Liver (tissue), 9 donors: ENCODE results near the gene COX7B. TPM values are rescaled to one million over a fixed set of nuclear protein-coding genes. Genes with fewer than 3 reads are reported as not detected.

Experiments
- DNase-seq: peaks from one replicate; pipeline ENCODE4 v3.0.0-alpha.2; 2017; ENCODE audit warnings: low spot score
- H3K27ac ChIP-seq, 2 donors: one replicate each; pipeline ENCODE4 v1.7.0; 2013; ENCODE audit warnings: inconsistent platforms in 2 of 2, low read length in 2 of 2, control low read depth in 1 of 2, low read depth in 1 of 2, mild to moderate bottlenecking in 1 of 2
- H3K27me3 ChIP-seq, 4 donors: one replicate each; pipeline versions ENCODE4 v1.6.1 to v1.7.0; 2013; ENCODE audit warnings: low read length in 3 of 4, inconsistent platforms in 1 of 4, mild to moderate bottlenecking in 1 of 4, moderate library complexity in 1 of 4; ENCODE audit not compliant: control insufficient read depth in 4 of 4, insufficient read depth in 4 of 4
- H3K36me3 ChIP-seq, 4 donors: one replicate each; pipeline versions ENCODE4 v1.6.1 to v1.7.0; 2013; ENCODE audit warnings: low read length in 3 of 4, mild to moderate bottlenecking in 3 of 4, low read depth in 1 of 4, moderate library complexity in 1 of 4; ENCODE audit not compliant: control insufficient read depth in 4 of 4, insufficient read depth in 3 of 4
- H3K4me1 ChIP-seq, 4 donors: one replicate each; pipeline versions ENCODE4 v1.6.1 to v1.7.0; 2013; ENCODE audit warnings: low read length in 3 of 4, mild to moderate bottlenecking in 3 of 4, moderate library complexity in 1 of 4; ENCODE audit not compliant: control insufficient read depth in 4 of 4, insufficient read depth in 4 of 4
- H3K4me3 ChIP-seq, 3 donors: one replicate each; pipeline versions ENCODE4 v1.6.1 to v1.7.0; 2013; ENCODE audit warnings: low read length in 3 of 3, control low read depth in 1 of 3, low read depth in 1 of 3, mild to moderate bottlenecking in 1 of 3
- H3K9ac ChIP-seq, 2 donors: one replicate each; pipeline ENCODE4 v1.7.0; 2013; ENCODE audit warnings: low read length in 2 of 2, mild to moderate bottlenecking in 2 of 2, moderate library complexity in 2 of 2, control low read depth in 1 of 2, low read depth in 1 of 2
- H3K9me3 ChIP-seq, 4 donors: one replicate each; pipeline versions ENCODE4 v1.6.1 to v1.7.0; 2013; ENCODE audit warnings: low read length in 3 of 4; ENCODE audit not compliant: control insufficient read depth in 4 of 4
- CTCF ChIP-seq: fragments of 150-350 bp; IDR thresholded peaks from 2 replicates; pipeline ENCODE4 v1.5.1; 2017; ENCODE audit warnings: improper control_type of control experiment, low read depth, low read length; ENCODE audit not compliant: missing input control
- FOXA1 ChIP-seq: IDR thresholded peaks from 2 replicates; pipeline ENCODE4 v1.6.1; 2016; ENCODE audit warnings: antibody characterized with exemption
- FOXA2 ChIP-seq: IDR thresholded peaks from 2 replicates; pipeline ENCODE4 v1.6.1; 2016; ENCODE audit warnings: antibody characterized with exemption
- GABPA ChIP-seq, 2 donors: IDR thresholded peaks in 1 of 2; conservative IDR thresholded peaks in 1 of 2; 2 replicates each; pipeline ENCODE4 v1.6.1; 2016; ENCODE audit warnings: antibody characterized with exemption in 2 of 2, mild to moderate bottlenecking in 1 of 2, moderate library complexity in 1 of 2
- HNF4A ChIP-seq, 2 donors: conservative IDR thresholded peaks; 2 replicates each; pipeline ENCODE4 v1.6.1; 2016; ENCODE audit warnings: antibody characterized with exemption in 2 of 2, mild to moderate bottlenecking in 2 of 2
- JUND ChIP-seq, 2 donors: IDR thresholded peaks; 2 replicates each; pipeline ENCODE4 v1.6.1; 2016; ENCODE audit warnings: antibody characterized with exemption in 2 of 2
- RXRA ChIP-seq, 2 donors: IDR thresholded peaks; 2 replicates each; pipeline ENCODE4 v1.6.1; 2017 to 2018; ENCODE audit warnings: antibody characterized with exemption in 2 of 2, mild to moderate bottlenecking in 1 of 2
- SP1 ChIP-seq: IDR thresholded peaks from 2 replicates; pipeline ENCODE4 v1.6.1; 2018; ENCODE audit warnings: antibody characterized with exemption, mild to moderate bottlenecking
- TAF1 ChIP-seq: conservative IDR thresholded peaks from 2 replicates; pipeline ENCODE4 v1.6.1; 2016; ENCODE audit warnings: antibody characterized with exemption, mild to moderate bottlenecking
- YY1 ChIP-seq: IDR thresholded peaks from 2 replicates; pipeline ENCODE4 v1.6.1; 2016; ENCODE audit warnings: antibody characterized with exemption, mild to moderate bottlenecking
- WGBS: extraction: QIAGEN DNeasy Blood & Tissue Kit; methylation state at CpG from one replicate; pipeline ENCODE4 v1.1.7; 2013; 5-methylcytosine and 5-hydroxymethylcytosine counted together
- polyA plus RNA-seq, 2 donors: library from polyadenylated mRNA; stranded (reverse) in 1 of 2; unstranded in 1 of 2; fragments of 200-250 nt in 1 of 2; fragments of >200 nt in 1 of 2; fragmentation: Nextera tagmentation in 1 of 2; extraction: Ambion mirVana in 1 of 2; gene quantifications; one replicate each; pipeline versions ENCODE4 v1.2.1 to v1.2.3, GENCODE V29; 2013 to 2015
- total RNA-seq, 2 donors: library from RNA; depleted of rRNA; stranded (reverse); fragments of >200 nt; gene quantifications; one replicate each; pipeline ENCODE4 v1.2.3, GENCODE V29; 2014
- TF ChIP-seq, protein P1 (sequence below): IDR thresholded peaks from 2 replicates; pipeline ENCODE4 v1.6.1; 2016; ENCODE audit warnings: antibody characterized with exemption
- TF ChIP-seq, protein P2 (sequence below): IDR thresholded peaks from 2 replicates; pipeline ENCODE4 v1.6.1; 2016; ENCODE audit warnings: antibody characterized with exemption
- TF ChIP-seq, protein P3 (sequence below): IDR thresholded peaks from 2 replicates; pipeline ENCODE4 v1.6.1; 2016; ENCODE audit warnings: antibody characterized with exemption
- TF ChIP-seq, protein P4 (sequence below): IDR thresholded peaks from 2 replicates; pipeline ENCODE4 v1.6.1; 2016; ENCODE audit warnings: antibody characterized with exemption, mild to moderate bottlenecking
- donor health status: healthy.
- donor health status: healthy.
- donor health status: healthy.
- donor health status: healthy.
- donor health status: healthy.

Gene COX7B
- total and polyA plus RNA-seq, 4 donors = 194 to 576 (median 480) TPM

DNA sequence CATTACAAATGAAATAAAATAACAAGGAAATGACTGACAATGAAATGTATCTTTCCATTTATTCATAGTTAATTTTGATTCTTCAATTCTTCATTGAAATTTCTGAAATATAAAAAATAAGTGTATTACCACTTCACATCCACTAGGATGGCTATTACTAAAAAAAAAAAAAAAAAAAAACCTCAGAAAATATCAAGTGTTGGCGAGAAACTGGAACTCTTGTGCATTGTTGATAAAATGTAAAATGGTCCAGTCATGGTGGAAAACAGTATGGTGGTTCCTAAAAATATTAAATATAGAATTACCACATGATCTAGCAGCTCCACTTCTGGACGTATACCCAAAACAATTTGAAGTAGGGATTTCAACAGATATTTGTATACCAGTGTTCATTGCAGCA lies 47.3 kb downstream of the COX7B start:
- H3K9ac ChIP-seq = no peak overlapping the region
- DNase-seq = no peak
- no peak for TF ChIP-seq SP1
- no peak for TF ChIP-seq FOXA1
- no peak for TF ChIP-seq FOXA2
- TF ChIP-seq, protein P1, sequence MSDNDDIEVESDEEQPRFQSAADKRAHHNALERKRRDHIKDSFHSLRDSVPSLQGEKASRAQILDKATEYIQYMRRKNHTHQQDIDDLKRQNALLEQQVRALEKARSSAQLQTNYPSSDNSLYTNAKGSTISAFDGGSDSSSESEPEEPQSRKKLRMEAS = no peak
- TF ChIP-seq, protein P2, sequence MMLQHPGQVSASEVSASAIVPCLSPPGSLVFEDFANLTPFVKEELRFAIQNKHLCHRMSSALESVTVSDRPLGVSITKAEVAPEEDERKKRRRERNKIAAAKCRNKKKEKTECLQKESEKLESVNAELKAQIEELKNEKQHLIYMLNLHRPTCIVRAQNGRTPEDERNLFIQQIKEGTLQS = no peak
- TF ChIP-seq, protein P3, sequence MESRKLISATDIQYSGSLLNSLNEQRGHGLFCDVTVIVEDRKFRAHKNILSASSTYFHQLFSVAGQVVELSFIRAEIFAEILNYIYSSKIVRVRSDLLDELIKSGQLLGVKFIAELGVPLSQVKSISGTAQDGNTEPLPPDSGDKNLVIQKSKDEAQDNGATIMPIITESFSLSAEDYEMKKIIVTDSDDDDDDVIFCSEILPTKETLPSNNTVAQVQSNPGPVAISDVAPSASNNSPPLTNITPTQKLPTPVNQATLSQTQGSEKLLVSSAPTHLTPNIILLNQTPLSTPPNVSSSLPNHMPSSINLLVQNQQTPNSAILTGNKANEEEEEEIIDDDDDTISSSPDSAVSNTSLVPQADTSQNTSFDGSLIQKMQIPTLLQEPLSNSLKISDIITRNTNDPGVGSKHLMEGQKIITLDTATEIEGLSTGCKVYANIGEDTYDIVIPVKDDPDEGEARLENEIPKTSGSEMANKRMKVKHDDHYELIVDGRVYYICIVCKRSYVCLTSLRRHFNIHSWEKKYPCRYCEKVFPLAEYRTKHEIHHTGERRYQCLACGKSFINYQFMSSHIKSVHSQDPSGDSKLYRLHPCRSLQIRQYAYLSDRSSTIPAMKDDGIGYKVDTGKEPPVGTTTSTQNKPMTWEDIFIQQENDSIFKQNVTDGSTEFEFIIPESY = no peak
- TF ChIP-seq RXRA (IDR thresholded peaks at IDR 0.05) = no peak
- no peak for TF ChIP-seq GABPA (IDR thresholded peaks at IDR 0.05 in 1 of 2, conservative IDR thresholded peaks at IDR 0.05 in 1 of 2)
- 94% methylated on average over 2 of the region's 2 CpGs for WGBS
- H3K4me3 ChIP-seq = no peak overlapping the region
- H3K36me3 ChIP-seq = no peaks in the 10 kb centered on the region
- no peaks in the 10 kb centered on the region for H3K4me1 ChIP-seq
- H3K27me3 ChIP-seq = no peaks in the 10 kb centered on the region
- H3K9me3 ChIP-seq = no peaks in the 10 kb centered on the region
- no peak overlapping the region for H3K27ac ChIP-seq

GRCh38 chrX:77949840-77950239 lies 50.6 kb downstream of the COX7B start:
- no peak overlapping the region for H3K27ac ChIP-seq
- no peak overlapping the region for H3K4me3 ChIP-seq
- no peak for DNase-seq
- no peaks in the 10 kb centered on the region for H3K36me3 ChIP-seq
- no peaks in the 10 kb centered on the region for H3K9me3 ChIP-seq
- no peaks in the 10 kb centered on the region for H3K27me3 ChIP-seq
- 92% methylated on average over 2 of the region's 2 CpGs for WGBS
- no peak overlapping the region for H3K9ac ChIP-seq
- no peak for TF ChIP-seq TAF1
- TF ChIP-seq, protein P4, sequence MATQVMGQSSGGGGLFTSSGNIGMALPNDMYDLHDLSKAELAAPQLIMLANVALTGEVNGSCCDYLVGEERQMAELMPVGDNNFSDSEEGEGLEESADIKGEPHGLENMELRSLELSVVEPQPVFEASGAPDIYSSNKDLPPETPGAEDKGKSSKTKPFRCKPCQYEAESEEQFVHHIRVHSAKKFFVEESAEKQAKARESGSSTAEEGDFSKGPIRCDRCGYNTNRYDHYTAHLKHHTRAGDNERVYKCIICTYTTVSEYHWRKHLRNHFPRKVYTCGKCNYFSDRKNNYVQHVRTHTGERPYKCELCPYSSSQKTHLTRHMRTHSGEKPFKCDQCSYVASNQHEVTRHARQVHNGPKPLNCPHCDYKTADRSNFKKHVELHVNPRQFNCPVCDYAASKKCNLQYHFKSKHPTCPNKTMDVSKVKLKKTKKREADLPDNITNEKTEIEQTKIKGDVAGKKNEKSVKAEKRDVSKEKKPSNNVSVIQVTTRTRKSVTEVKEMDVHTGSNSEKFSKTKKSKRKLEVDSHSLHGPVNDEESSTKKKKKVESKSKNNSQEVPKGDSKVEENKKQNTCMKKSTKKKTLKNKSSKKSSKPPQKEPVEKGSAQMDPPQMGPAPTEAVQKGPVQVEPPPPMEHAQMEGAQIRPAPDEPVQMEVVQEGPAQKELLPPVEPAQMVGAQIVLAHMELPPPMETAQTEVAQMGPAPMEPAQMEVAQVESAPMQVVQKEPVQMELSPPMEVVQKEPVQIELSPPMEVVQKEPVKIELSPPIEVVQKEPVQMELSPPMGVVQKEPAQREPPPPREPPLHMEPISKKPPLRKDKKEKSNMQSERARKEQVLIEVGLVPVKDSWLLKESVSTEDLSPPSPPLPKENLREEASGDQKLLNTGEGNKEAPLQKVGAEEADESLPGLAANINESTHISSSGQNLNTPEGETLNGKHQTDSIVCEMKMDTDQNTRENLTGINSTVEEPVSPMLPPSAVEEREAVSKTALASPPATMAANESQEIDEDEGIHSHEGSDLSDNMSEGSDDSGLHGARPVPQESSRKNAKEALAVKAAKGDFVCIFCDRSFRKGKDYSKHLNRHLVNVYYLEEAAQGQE = no peak
- H3K4me1 ChIP-seq = peaks cover 0 to 3% (median under 1%) of the 10 kb centered on the region in 4 donors

- WGBS = 91% methylated on average over 1 of the region's 1 CpG
- Histone ChIP-seq H3K27me3 (no peaks in the 10 kb centered on the region), H3K4me3 (no peak overlapping the region), H3K27ac (no peak overlapping the region), H3K9me3 (no peaks in the 10 kb centered on the region), H3K4me1 (peaks cover 0 to 3% (median under 1%) of the 10 kb centered on the region in 4 donors), H3K9ac (no peak overlapping the region), H3K36me3 (no peaks in the 10 kb centered on the region)
- no peak for DNase-seq
- TF ChIP-seq, protein P3 = no peak
- TF ChIP-seq GABPA (IDR thresholded peaks at IDR 0.05 in 1 of 2, conservative IDR thresholded peaks at IDR 0.05 in 1 of 2) (no peak), HNF4A (conservative IDR thresholded peaks at IDR 0.05) (no peak), CTCF (no peak), YY1 (no peak), JUND (IDR thresholded peaks at IDR 0.05) (no peak), SP1 (no peak)
- TF ChIP-seq, protein P4 = no peak
These were observed 52.9 kb downstream of the COX7B start for GRCh38 chrX:77952173-77952572.
